Measurements from ENCODE around the gene DGCR2. TPM values are rescaled to one million over a fixed set of nuclear protein-coding genes. Genes with fewer than 3 reads are reported as not detected.
A peak's percentile ranks its signal among the peaks of the same experiment; 100 is the strongest.
"Not testable (repeated sequence)": the region's sequence is repeated elsewhere in the genome, so short reads cannot be mapped to it uniquely, and the experiment has no call there.

Gene DGCR2
- total RNA-seq, 4 donors from 2014 or later: 42.5 to 75.2 (median 50.8) TPM

- WGBS, 2 donors: 13 to 35% methylated on average over 3 to 7 of the region's 14 CpGs
- Histone ChIP-seq H3K36me3 (peaks cover 14 to 43% (median 21%) of the 10 kb centered on the region in 3 donors), H3K27ac (no peak overlapping the region), H3K27me3 (peaks cover 0 to 10% (median 0%) of the 10 kb centered on the region in 4 donors), H3K4me1 (no peaks in the 10 kb centered on the region), H3K4me3 (no peak overlapping the region), H3K9me3 (no peaks in the 10 kb centered on the region)
- TF ChIP-seq POLR2A (IDR thresholded peaks at IDR 0.05) (no peak), CTCF (IDR thresholded peaks at IDR 0.05) (peak in 1 of 6 experiments; percentile 8)
- no peak for DNase-seq
- intact Hi-C loops (cut with DNase I): no loop called here
These were observed 86.6 kb downstream of the DGCR2 start for GRCh38 chr22:19035474-19036228.

- H3K4me3 ChIP-seq; H3K27ac ChIP-seq; H3K9me3 ChIP-seq; H3K4me1 ChIP-seq; intact Hi-C loops (cut with DNase I); DNase-seq: not testable (repeated sequence)
- Histone ChIP-seq H3K36me3 (peaks cover 9 to 37% (median 15%) of the 10 kb centered on the region in 3 donors), H3K27me3 (peaks cover 0 to 15% (median 0%) of the 10 kb centered on the region in 4 donors)
- WGBS, 2 donors: no CpG with 5 or more reads among the region's 6 CpGs
These were observed 87.1 kb downstream of the DGCR2 start for GRCh38 chr22:19035126-19035473.

- H3K4me1 ChIP-seq; H3K27ac ChIP-seq; intact Hi-C loops (cut with DNase I); H3K4me3 ChIP-seq; DNase-seq; H3K9me3 ChIP-seq: not testable (repeated sequence)
- Histone ChIP-seq H3K27me3 (peaks cover 0 to 19% (median 0%) of the 10 kb centered on the region in 4 donors), H3K36me3 (peaks cover 9 to 33% (median 11%) of the 10 kb centered on the region in 3 donors)
- no CpG with 5 or more reads among the region's 12 CpGs for WGBS, 2 donors
These were observed 87.5 kb downstream of the DGCR2 start for GRCh38 chr22:19034724-19035120.

GRCh38 chr22:19034031-19034723, 88.0 kb downstream of the DGCR2 start:
- H3K9me3 ChIP-seq; H3K4me3 ChIP-seq; H3K27ac ChIP-seq; H3K4me1 ChIP-seq; intact Hi-C loops (cut with DNase I); DNase-seq: not testable (repeated sequence)
- Histone ChIP-seq H3K27me3 (peaks cover 0 to 24% (median 0%) of the 10 kb centered on the region in 4 donors), H3K36me3 (peaks cover 9 to 28% (median 10%) of the 10 kb centered on the region in 3 donors)
- 60% methylated on average over 1 of the region's 6 CpGs; no CpG with 5 or more reads in 1 of the 2 donors for WGBS, 2 donors

- H3K4me3 ChIP-seq; DNase-seq; intact Hi-C loops (cut with DNase I); H3K9me3 ChIP-seq; H3K27ac ChIP-seq; H3K4me1 ChIP-seq: not testable (repeated sequence)
- WGBS, 2 donors: 68% methylated on average over 2 of the region's 5 CpGs; no CpG with 5 or more reads in 1 of the 2 donors
- Histone ChIP-seq H3K27me3 (peaks cover 0 to 31% (median 0%) of the 10 kb centered on the region in 4 donors), H3K36me3 (peaks cover 3 to 21% (median 10%) of the 10 kb centered on the region in 3 donors)
These were observed 88.7 kb downstream of the DGCR2 start for GRCh38 chr22:19033568-19033905.

- H3K4me3 ChIP-seq; H3K4me1 ChIP-seq; H3K27ac ChIP-seq; H3K9me3 ChIP-seq; intact Hi-C loops (cut with DNase I); DNase-seq: not testable (repeated sequence)
- WGBS, 2 donors: 53 to 93% methylated on average over 3 to 4 of the region's 14 CpGs
- peaks cover 0 to 36% (median 0%) of the 10 kb centered on the region in 4 donors for H3K27me3 ChIP-seq
- H3K36me3 ChIP-seq: peaks cover 0 to 16% (median 7%) of the 10 kb centered on the region in 3 donors
These were observed 89.2 kb downstream of the DGCR2 start for GRCh38 chr22:19032898-19033567.

GRCh38 chr22:19032156-19032785, 89.9 kb downstream of the DGCR2 start:
- intact Hi-C loops (cut with DNase I); H3K4me3 ChIP-seq; H3K9me3 ChIP-seq; H3K27ac ChIP-seq; H3K4me1 ChIP-seq; H3K36me3 ChIP-seq; DNase-seq: not testable (repeated sequence)
- H3K27me3 ChIP-seq: peaks cover 0 to 43% (median 0%) of the 10 kb centered on the region in 4 donors
- WGBS, 2 donors: 75 to 87% methylated on average over 2 to 3 of the region's 31 CpGs

- H3K9me3 ChIP-seq; DNase-seq; H3K36me3 ChIP-seq; H3K4me1 ChIP-seq; H3K27ac ChIP-seq; H3K4me3 ChIP-seq; intact Hi-C loops (cut with DNase I): not testable (repeated sequence)
- H3K27me3 ChIP-seq: peaks cover 0 to 48% (median 0%) of the 10 kb centered on the region in 4 donors
- no CpG with 5 or more reads among the region's 7 CpGs for WGBS, 2 donors
These were observed 91.3 kb downstream of the DGCR2 start for GRCh38 chr22:19030889-19031252.

- H3K36me3 ChIP-seq; DNase-seq; H3K27ac ChIP-seq; H3K4me3 ChIP-seq; H3K4me1 ChIP-seq; intact Hi-C loops (cut with DNase I); H3K9me3 ChIP-seq: not testable (repeated sequence)
- H3K27me3 ChIP-seq: peaks cover 0 to 48% (median 0%) of the 10 kb centered on the region in 4 donors
- 43 to 82% methylated on average over 2 to 4 of the region's 21 CpGs for WGBS, 2 donors
These were observed 91.9 kb downstream of the DGCR2 start for GRCh38 chr22:19030226-19030888.

GRCh38 chr22:19029113-19030103, 92.8 kb downstream of the DGCR2 start:
- peak overlapping the region in 1 of 4 donors; percentile 7 for H3K4me3 ChIP-seq
- WGBS, 2 donors: 10% methylated on average over 2 of the region's 125 CpGs; no CpG with 5 or more reads in 1 of the 2 donors
- intact Hi-C loops (cut with DNase I); H3K4me1 ChIP-seq; DNase-seq; H3K36me3 ChIP-seq; H3K27ac ChIP-seq; H3K9me3 ChIP-seq: not testable (repeated sequence)
- H3K27me3 ChIP-seq: peaks cover 0 to 55% (median 0%) of the 10 kb centered on the region in 4 donors

Data from esophagus squamous epithelium (tissue), 5 donors.